HG02973 (cell line): ENCODE measurements around the gene GET4.
A peak's percentile ranks its signal among the peaks of the same experiment; 100 is the strongest.
"Not testable (repeated sequence)": the region's sequence is repeated elsewhere in the genome, so short reads cannot be mapped to it uniquely, and the experiment has no call there.

Experiments used
- ATAC-seq: cut with Tn5 transposase; IDR thresholded peaks from one replicate; pipeline ENCODE4 v1.9.1; 2021; ENCODE audit warnings: moderate library complexity; ENCODE audit not compliant: unreplicated experiment

Gene GET4

GRCh38 chr7:868189-868486, 8.2 kb upstream of the GET4 start:
- no peak for ATAC-seq

- no peak for ATAC-seq
These were observed 7.0 kb upstream of the GET4 start for GRCh38 chr7:869348-869747.

GRCh38 chr7:871900-872537, 4.3 kb upstream of the GET4 start:
- ATAC-seq, result no peak

GRCh38 chr7:872685-873084, 3.7 kb upstream of the GET4 start:
- ATAC-seq, result not testable (repeated sequence)

GRCh38 chr7:873367-874002, 2.9 kb upstream of the GET4 start:
- ATAC-seq, result peak; percentile 26

- ATAC-seq, result no peak
These were observed 2.2 kb upstream of the GET4 start for GRCh38 chr7:874031-874749.

GRCh38 chr7:875051-875450, 1.3 kb upstream of the GET4 start:
- ATAC-seq, result no peak

GRCh38 chr7:875476-876076, 778 bp upstream of the GET4 start:
- no peak for ATAC-seq

- ATAC-seq, result peak; percentile 22
These were observed 588 bp downstream of the GET4 start for GRCh38 chr7:876972-877311.

- ATAC-seq, result no peak
These were observed 1.2 kb downstream of the GET4 start for GRCh38 chr7:877312-878232.

- no peak for ATAC-seq
These were observed 2.7 kb downstream of the GET4 start for GRCh38 chr7:879093-879492.

- ATAC-seq, result no peak
These were observed 3.4 kb downstream of the GET4 start for GRCh38 chr7:879706-880105.

GRCh38 chr7:880450-880849, 4.1 kb downstream of the GET4 start:
- ATAC-seq, result no peak

- ATAC-seq, result no peak
These were observed 5.3 kb downstream of the GET4 start for GRCh38 chr7:881441-882234.

- ATAC-seq, result no peak
These were observed 6.1 kb downstream of the GET4 start for GRCh38 chr7:882336-883035.

- no peak for ATAC-seq
These were observed 7.0 kb downstream of the GET4 start for GRCh38 chr7:883055-884021.

GRCh38 chr7:884191-885003, 8.0 kb downstream of the GET4 start:
- ATAC-seq, result no peak
